ENCODE data around the gene CYP27B1.

Gene CYP27B1, protein sequence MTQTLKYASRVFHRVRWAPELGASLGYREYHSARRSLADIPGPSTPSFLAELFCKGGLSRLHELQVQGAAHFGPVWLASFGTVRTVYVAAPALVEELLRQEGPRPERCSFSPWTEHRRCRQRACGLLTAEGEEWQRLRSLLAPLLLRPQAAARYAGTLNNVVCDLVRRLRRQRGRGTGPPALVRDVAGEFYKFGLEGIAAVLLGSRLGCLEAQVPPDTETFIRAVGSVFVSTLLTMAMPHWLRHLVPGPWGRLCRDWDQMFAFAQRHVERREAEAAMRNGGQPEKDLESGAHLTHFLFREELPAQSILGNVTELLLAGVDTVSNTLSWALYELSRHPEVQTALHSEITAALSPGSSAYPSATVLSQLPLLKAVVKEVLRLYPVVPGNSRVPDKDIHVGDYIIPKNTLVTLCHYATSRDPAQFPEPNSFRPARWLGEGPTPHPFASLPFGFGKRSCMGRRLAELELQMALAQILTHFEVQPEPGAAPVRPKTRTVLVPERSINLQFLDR

DNA sequence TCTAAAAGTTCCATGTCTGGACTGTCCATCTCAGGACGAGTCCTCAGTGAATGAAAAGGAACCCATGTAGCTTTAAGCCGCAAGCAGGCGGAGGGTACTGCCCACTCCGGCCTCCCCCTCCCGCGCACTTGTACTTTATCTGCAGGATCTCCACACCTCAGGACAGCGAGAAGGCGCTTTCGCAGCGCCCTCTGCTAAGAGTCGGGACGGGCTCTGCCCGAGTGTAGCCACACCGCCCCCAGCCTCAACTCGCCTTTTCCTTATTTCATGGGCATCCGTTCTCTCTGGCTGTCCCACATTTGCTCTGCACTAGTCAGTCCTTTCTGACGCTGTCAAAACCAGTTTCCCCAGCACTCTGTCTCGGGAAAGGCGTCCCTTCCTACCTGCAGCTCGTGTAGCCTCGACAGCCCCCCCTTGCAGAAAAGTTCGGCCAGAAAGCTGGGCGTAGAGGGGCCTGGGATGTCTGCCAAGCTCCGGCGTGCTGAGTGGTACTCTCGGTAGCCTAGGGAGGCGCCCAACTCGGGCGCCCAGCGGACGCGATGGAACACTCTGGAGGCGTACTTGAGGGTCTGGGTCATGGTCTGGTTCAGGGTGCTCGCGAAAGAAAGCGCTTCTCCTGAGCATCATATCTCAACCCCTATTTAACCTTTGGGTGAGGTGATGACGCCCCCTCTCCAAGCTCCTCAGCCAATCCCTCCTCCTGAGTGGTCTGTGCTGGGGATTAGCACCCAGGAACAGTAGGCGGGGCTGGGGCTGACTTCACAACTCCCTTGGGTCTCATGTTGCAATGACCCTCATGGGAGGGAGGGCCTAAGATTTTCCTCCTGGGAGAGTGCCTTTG lies at the start of gene CYP27B1:
Gene CYP27B1, minus strand, starts transcription at position 615 of the 841 bp plus-strand sequence. Its CDS starts 37 bp downstream, at position 578.
- no peak within 1 kb of the TSS for H3K27ac Mint-ChIP-seq (ENCODE audit: low read depth)
- peaks cover 39% of the 10 kb centered on the region for H3K27me3 Mint-ChIP-seq
- H3K4me1 Mint-ChIP-seq: peaks cover 27% of the 10 kb centered on the region
- H3K9me3 Mint-ChIP-seq: no peaks in the 10 kb centered on the region
- H3K36me3 Mint-ChIP-seq (ENCODE audit: insufficient read depth): peaks cover 8% of the 10 kb centered on the region
- peak within 1 kb of the TSS; percentile 83 for H3K4me3 Mint-ChIP-seq
- DNase-seq (ENCODE audit: low spot score in 2 of 2): no peak
- no peak for ATAC-seq (replicated peaks; ENCODE audit: extremely low read depth, poor library complexity, severe bottlenecking)

GRCh38 chr12:57816001-57816854 lies 49.4 kb upstream of the CYP27B1 start:
- H3K27ac Mint-ChIP-seq (ENCODE audit: low read depth): no peak overlapping the region
- peaks cover 15% of the 10 kb centered on the region for H3K36me3 Mint-ChIP-seq (ENCODE audit: insufficient read depth)
- H3K4me3 Mint-ChIP-seq: no peak overlapping the region
- H3K27me3 Mint-ChIP-seq: no peaks in the 10 kb centered on the region
- ATAC-seq (replicated peaks; ENCODE audit: extremely low read depth, poor library complexity, severe bottlenecking) (no peak), DNase-seq (ENCODE audit: low spot score in 2 of 2) (no peak)
- peaks cover 9% of the 10 kb centered on the region for H3K4me1 Mint-ChIP-seq
- H3K9me3 Mint-ChIP-seq: no peaks in the 10 kb centered on the region

DNA sequence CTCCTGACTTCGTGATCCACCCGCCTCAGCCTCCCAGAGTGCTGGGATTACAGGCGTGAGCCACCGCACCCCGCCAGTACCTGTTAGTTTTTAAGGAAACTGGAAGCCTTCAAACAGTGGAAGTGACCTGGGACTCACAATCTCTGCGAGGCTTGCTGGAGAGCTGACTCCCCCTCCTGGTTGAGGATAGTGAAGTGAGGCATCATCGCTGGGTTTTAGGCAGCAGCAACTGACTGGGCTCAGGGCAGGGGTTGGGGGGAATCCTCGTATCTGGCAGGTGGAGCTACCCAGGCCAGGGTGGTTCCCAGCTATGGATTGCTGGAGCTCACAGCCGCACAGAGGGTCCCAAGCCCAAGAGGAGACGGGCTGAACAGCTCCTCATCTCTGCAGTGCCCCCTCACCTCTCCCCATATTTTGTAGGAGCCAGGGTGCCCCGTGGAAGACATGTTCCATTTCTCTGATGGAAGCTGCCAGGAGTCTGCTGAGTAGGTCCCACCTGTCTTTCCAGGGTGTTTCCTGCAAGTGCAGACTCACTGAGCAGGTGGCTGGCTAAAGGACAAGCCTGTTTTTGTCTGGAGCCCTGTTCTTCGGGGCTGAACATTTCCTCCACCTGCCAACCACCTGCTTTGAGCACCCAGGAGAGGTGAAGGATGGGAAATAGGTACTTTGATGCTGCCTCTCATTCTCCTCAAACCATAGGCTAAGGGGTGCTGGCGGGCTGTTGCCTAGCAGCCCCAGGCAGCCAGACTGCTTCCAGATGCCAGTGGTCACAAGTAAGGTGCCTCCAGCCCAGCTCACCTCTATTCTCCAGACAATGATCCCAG lies 48.5 kb upstream of the CYP27B1 start:
- H3K27ac Mint-ChIP-seq (ENCODE audit: low read depth): no peak overlapping the region
- H3K27me3 Mint-ChIP-seq: no peaks in the 10 kb centered on the region
- peaks cover 9% of the 10 kb centered on the region for H3K4me1 Mint-ChIP-seq
- peaks cover 8% of the 10 kb centered on the region for H3K36me3 Mint-ChIP-seq (ENCODE audit: insufficient read depth)
- ATAC-seq (replicated peaks; ENCODE audit: extremely low read depth, poor library complexity, severe bottlenecking) (no peak), DNase-seq (ENCODE audit: low spot score in 2 of 2) (no peak)
- H3K9me3 Mint-ChIP-seq: no peaks in the 10 kb centered on the region
- H3K4me3 Mint-ChIP-seq: no peak overlapping the region

DNA sequence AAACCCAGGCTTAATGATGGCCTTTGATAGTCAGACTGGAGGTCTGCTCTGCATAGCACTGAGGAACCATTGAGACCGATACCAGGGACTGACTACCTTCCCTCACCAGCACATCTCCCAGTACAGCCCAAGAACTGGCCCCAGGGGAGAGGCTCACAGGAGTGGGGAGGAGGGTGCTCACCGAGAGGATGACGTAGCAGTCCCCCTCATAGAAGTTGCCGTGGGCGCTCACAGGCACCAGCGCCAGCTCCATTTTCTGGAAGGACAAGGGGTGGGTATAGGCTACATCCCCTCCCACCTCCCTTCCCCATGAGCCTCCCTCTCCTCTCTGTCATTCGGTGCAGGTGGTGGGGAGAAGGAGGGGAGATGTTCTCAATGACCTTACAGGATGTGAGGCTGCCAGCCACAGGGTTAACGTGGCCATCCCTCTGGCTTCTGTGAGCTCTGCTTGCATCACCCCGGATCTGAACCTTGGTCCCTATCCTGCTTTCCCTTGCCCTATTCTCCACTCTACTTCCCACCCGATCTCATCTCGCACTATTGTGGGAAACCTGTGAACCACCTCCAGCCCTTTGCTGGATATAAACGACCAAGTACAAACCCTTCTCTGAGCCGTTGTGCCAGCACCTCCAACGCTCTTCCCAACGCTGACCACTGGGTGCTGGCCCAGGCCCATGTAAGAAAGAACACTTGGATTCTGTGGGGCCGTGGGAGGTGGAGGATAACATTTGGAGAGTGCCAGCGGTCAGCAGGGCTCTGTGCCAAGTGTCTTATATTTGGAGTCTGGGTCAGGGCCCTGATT lies 47.3 kb upstream of the CYP27B1 start:
- H3K9me3 Mint-ChIP-seq: no peaks in the 10 kb centered on the region
- DNase-seq (ENCODE audit: low spot score in 2 of 2): no peak
- no peak overlapping the region for H3K4me3 Mint-ChIP-seq
- H3K27ac Mint-ChIP-seq (ENCODE audit: low read depth): no peak overlapping the region
- peaks cover 6% of the 10 kb centered on the region for H3K36me3 Mint-ChIP-seq (ENCODE audit: insufficient read depth)
- H3K4me1 Mint-ChIP-seq: peaks cover 8% of the 10 kb centered on the region
- H3K27me3 Mint-ChIP-seq: no peaks in the 10 kb centered on the region
- ATAC-seq (replicated peaks; ENCODE audit: extremely low read depth, poor library complexity, severe bottlenecking): no peak

DNA sequence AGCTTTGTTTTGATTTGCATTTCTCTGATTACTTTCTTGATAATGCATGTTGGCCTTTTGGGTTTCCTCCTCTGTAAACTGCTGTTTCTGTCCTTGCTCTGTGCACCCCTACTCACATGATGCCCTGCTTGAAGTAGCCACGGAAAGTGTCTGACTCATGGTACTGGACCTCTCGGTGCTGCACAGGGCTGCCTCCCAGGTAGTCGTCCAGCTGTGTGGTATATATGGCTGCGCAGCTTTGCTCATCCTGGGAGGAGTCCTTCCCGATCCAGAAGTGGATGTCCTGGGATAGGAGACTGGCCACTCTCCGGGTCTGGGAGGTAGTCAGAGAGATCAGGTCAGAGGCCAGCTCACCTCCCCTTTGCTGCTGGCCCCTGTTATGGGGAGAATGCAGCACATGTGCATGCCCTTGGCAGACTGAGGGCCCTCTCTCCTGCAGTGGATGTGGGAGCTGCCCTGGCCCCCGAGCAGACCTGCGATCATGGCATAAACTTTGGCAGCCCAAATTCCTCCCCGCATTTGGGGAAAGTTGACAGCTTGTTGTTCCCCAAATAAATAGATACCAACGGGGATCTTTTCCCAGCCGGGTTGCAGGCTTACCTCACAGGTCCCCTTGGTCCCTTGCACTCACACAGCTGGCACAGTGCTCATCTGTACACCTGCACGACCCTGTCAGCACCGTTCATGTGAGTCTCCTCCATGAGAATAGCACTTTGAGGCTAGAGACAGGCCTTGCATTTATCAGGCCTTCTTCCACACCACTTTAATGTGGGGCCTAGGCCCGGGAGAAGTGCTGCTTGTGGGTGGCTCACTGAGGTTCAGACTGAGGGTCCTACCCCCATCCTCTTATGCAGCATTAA lies 46.5 kb upstream of the CYP27B1 start:
- no peak overlapping the region for H3K4me3 Mint-ChIP-seq
- H3K9me3 Mint-ChIP-seq: no peaks in the 10 kb centered on the region
- peaks cover 5% of the 10 kb centered on the region for H3K36me3 Mint-ChIP-seq (ENCODE audit: insufficient read depth)
- ATAC-seq (replicated peaks; ENCODE audit: extremely low read depth, poor library complexity, severe bottlenecking): no peak
- no peaks in the 10 kb centered on the region for H3K27me3 Mint-ChIP-seq
- peaks cover under 1% of the 10 kb centered on the region for H3K4me1 Mint-ChIP-seq
- no peak for DNase-seq (ENCODE audit: low spot score in 2 of 2)
- H3K27ac Mint-ChIP-seq (ENCODE audit: low read depth): no peak overlapping the region

- Mint-ChIP-seq H3K36me3 (ENCODE audit: insufficient read depth) (peaks cover 3% of the 10 kb centered on the region), H3K4me3 (no peak overlapping the region), H3K4me1 (no peaks in the 10 kb centered on the region), H3K27ac (ENCODE audit: low read depth) (no peak overlapping the region), H3K9me3 (no peaks in the 10 kb centered on the region), H3K27me3 (no peaks in the 10 kb centered on the region)
- DNase-seq (ENCODE audit: low spot score in 2 of 2) (no peak), ATAC-seq (replicated peaks; ENCODE audit: extremely low read depth, poor library complexity, severe bottlenecking) (no peak)
Measured at GRCh38 chr12:57811028-57811755, 44.3 kb upstream of the CYP27B1 start.

GRCh38 chr12:57810450-57810849 lies 43.6 kb upstream of the CYP27B1 start:
- Mint-ChIP-seq H3K9me3 (no peaks in the 10 kb centered on the region), H3K36me3 (ENCODE audit: insufficient read depth) (peaks cover 3% of the 10 kb centered on the region)
- ATAC-seq (replicated peaks; ENCODE audit: extremely low read depth, poor library complexity, severe bottlenecking): no peak

GRCh38 chr12:57809425-57809824 lies 42.5 kb upstream of the CYP27B1 start:
- H3K4me1 Mint-ChIP-seq: no peaks in the 10 kb centered on the region
- no peak for ATAC-seq (replicated peaks; ENCODE audit: extremely low read depth, poor library complexity, severe bottlenecking)
- no peaks in the 10 kb centered on the region for H3K27me3 Mint-ChIP-seq
- no peak overlapping the region for H3K4me3 Mint-ChIP-seq
- no peak for DNase-seq (ENCODE audit: low spot score in 2 of 2)
- no peak overlapping the region for H3K27ac Mint-ChIP-seq (ENCODE audit: low read depth)
- no peaks in the 10 kb centered on the region for H3K9me3 Mint-ChIP-seq
- peaks cover 2% of the 10 kb centered on the region for H3K36me3 Mint-ChIP-seq (ENCODE audit: insufficient read depth)

More at GRCh38 chr12:57810450-57810849, 43.6 kb upstream of the CYP27B1 start:
- no peak for DNase-seq (ENCODE audit: low spot score in 2 of 2)
- H3K27me3 Mint-ChIP-seq: no peaks in the 10 kb centered on the region
- no peak overlapping the region for H3K27ac Mint-ChIP-seq (ENCODE audit: low read depth)
- no peak overlapping the region for H3K4me3 Mint-ChIP-seq
- H3K4me1 Mint-ChIP-seq: no peaks in the 10 kb centered on the region

DNA sequence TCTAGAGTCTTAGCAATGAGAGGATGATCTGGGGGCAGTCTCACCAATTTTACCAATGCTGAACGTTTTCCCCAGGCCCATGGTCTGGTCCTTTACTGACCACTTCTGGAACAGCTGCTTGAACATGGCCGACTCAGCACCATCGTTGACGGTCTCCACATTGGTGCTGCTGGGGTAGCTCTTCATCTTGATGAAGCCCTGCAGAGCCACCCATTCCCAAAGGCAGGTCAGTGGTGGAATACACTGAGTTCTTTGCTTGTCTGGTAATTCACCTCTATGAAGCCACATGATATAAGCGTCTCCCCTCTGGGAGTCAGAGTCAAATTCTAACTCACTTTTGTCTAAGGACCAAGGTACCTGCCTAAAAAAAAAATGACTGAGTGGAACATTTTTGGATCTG lies 41.5 kb upstream of the CYP27B1 start:
- H3K9me3 Mint-ChIP-seq: no peaks in the 10 kb centered on the region
- H3K27me3 Mint-ChIP-seq: no peaks in the 10 kb centered on the region
- no peak for ATAC-seq (replicated peaks; ENCODE audit: extremely low read depth, poor library complexity, severe bottlenecking)
- no peak overlapping the region for H3K4me3 Mint-ChIP-seq
- no peaks in the 10 kb centered on the region for H3K4me1 Mint-ChIP-seq
- H3K27ac Mint-ChIP-seq (ENCODE audit: low read depth): no peak overlapping the region
- no peak for DNase-seq (ENCODE audit: low spot score in 2 of 2)
- H3K36me3 Mint-ChIP-seq (ENCODE audit: insufficient read depth): peaks cover 2% of the 10 kb centered on the region

DNA sequence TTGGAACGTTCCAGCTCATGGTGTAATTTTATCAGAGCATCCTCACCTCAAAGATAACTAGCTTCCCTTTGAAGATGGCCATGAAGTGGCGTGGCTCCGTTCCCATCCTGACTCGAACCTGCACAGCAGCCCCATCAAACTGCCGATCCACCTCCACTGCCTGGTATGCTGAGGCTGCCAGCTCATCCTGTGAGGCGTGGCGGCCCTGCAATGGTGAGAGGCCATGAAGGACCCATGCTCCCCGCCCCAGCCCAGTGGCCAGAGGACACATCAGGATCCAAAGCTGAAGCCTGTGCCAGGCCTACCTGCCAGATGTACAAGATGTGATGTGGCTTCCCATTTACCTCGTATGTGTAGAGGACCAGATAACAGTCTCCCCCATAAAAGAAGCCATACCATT lies 40.4 kb upstream of the CYP27B1 start:
- Mint-ChIP-seq H3K27ac (ENCODE audit: low read depth) (no peak overlapping the region), H3K4me3 (no peak overlapping the region), H3K4me1 (no peaks in the 10 kb centered on the region), H3K27me3 (no peaks in the 10 kb centered on the region), H3K36me3 (ENCODE audit: insufficient read depth) (peaks cover 6% of the 10 kb centered on the region), H3K9me3 (no peaks in the 10 kb centered on the region)
- ATAC-seq (replicated peaks; ENCODE audit: extremely low read depth, poor library complexity, severe bottlenecking): no peak
- DNase-seq (ENCODE audit: low spot score in 2 of 2): no peak

Measured in central memory CD8-positive, alpha-beta T cell (primary cell).